Calu3 (cell line): ENCODE data around the gene ARHGEF3. TPM values are rescaled to one million over a fixed set of nuclear protein-coding genes. Genes with fewer than 3 reads are reported as not detected.
"Not testable (repeated sequence)": the region's sequence is repeated elsewhere in the genome, so short reads cannot be mapped to it uniquely, and the experiment has no call there.

Experiments
- BruUV-seq: library from RNA; stranded (reverse); fragments of 400-500 nt; replicated peaks from 2 replicates; lab custom pipeline; 2021; lab: Mats Ljungman, UMichigan
- CTCF ChIA-PET: fragments of 300-600 bp; sonication (Branson Sonifier 250); formaldehyde crosslinking; loops from one replicate; lab custom pipeline; 2022; ENCODE audit warnings: antibody characterized with exemption; lab: Charles Lee
- DNase-seq: peaks from one replicate; pipeline ENCODE4 v3.0.0; 2022
- H3K27ac Mint-ChIP-seq: one replicate; pipeline ENCODE4 v1.8.0; 2022; ENCODE audit warnings: mixed read lengths; ENCODE audit not compliant: unreplicated experiment
- H3K27me3 Mint-ChIP-seq: one replicate; pipeline ENCODE4 v1.8.0; 2022; ENCODE audit warnings: mixed read lengths; ENCODE audit not compliant: unreplicated experiment
- H3K36me3 Mint-ChIP-seq: one replicate; pipeline ENCODE4 v1.8.0; 2022; ENCODE audit warnings: mild to moderate bottlenecking, moderate library complexity, mixed read lengths; ENCODE audit not compliant: insufficient read depth, unreplicated experiment
- H3K4me1 Mint-ChIP-seq: one replicate; pipeline ENCODE4 v1.8.0; 2022; ENCODE audit warnings: mild to moderate bottlenecking, low read depth, mixed read lengths; ENCODE audit not compliant: unreplicated experiment
- H3K4me3 Mint-ChIP-seq: one replicate; pipeline ENCODE4 v1.8.0; 2022; ENCODE audit warnings: mild to moderate bottlenecking, low read depth, moderate library complexity, mixed read lengths; ENCODE audit not compliant: unreplicated experiment
- H3K9me3 Mint-ChIP-seq: one replicate; pipeline ENCODE4 v1.8.0; 2022; ENCODE audit warnings: low read depth, mixed read lengths; ENCODE audit not compliant: unreplicated experiment
- intact Hi-C: fragments of 100-400 bp; cut with micrococcal nuclease; formaldehyde crosslinking; loops from one replicate; pipeline ENCODE4 v1.10.0; 2022; ENCODE audit not compliant: unreplicated experiment
- total RNA-seq: library from RNA; stranded (reverse); gene quantifications from 2 replicates; pipeline ENCODE4 v1.2.3, GENCODE V29; 2022
- TF ChIP-seq, protein P1 (sequence below): fragments of 200-600 bp; IDR thresholded peaks from one replicate; pipeline ENCODE4 v1.8.0; 2022; ENCODE audit warnings: antibody characterized with exemption; ENCODE audit not compliant: unreplicated experiment

ARHGEF3 gene
- total RNA-seq, 1 experiment from 2014 or later = 21.8 TPM

DNA sequence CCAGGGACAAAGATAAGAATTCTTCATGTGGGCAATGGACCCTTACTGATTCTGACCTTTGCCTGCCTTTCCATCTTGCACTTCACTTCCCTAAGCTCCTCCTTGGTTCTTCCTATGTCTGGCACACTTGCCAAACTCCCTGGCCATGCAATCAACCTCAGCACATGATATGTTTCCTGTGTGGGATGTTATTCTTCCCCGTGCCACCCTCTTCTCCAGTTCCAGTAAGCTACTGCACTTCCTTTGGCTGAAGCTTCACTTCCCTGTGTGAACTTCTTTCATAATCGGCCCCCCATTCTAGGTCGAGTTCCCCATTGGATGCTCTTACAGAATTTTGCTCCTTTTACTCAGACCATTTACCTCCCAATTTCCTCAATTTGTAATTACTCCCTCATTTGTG, 108.0 kb downstream of the ARHGEF3 start:
- Mint-ChIP-seq H3K27me3 (no peaks in the 10 kb centered on the region), H3K27ac (no peak overlapping the region), H3K4me3 (no peak overlapping the region), H3K36me3 (no peaks in the 10 kb centered on the region), H3K4me1 (no peaks in the 10 kb centered on the region), H3K9me3 (no peaks in the 10 kb centered on the region)
- TF ChIP-seq, protein P1, sequence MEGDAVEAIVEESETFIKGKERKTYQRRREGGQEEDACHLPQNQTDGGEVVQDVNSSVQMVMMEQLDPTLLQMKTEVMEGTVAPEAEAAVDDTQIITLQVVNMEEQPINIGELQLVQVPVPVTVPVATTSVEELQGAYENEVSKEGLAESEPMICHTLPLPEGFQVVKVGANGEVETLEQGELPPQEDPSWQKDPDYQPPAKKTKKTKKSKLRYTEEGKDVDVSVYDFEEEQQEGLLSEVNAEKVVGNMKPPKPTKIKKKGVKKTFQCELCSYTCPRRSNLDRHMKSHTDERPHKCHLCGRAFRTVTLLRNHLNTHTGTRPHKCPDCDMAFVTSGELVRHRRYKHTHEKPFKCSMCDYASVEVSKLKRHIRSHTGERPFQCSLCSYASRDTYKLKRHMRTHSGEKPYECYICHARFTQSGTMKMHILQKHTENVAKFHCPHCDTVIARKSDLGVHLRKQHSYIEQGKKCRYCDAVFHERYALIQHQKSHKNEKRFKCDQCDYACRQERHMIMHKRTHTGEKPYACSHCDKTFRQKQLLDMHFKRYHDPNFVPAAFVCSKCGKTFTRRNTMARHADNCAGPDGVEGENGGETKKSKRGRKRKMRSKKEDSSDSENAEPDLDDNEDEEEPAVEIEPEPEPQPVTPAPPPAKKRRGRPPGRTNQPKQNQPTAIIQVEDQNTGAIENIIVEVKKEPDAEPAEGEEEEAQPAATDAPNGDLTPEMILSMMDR = no peak
- CTCF ChIA-PET = no interaction called here
- no peak for DNase-seq
- intact Hi-C loops = no loop called here
- BruUV-seq = no TSS peak

GRCh38 chr3:56692520-56693433, 109.0 kb downstream of the ARHGEF3 start:
- H3K36me3 Mint-ChIP-seq, intact Hi-C loops, H3K4me3 Mint-ChIP-seq, H3K9me3 Mint-ChIP-seq, CTCF ChIA-PET, H3K27me3 Mint-ChIP-seq, BruUV-seq, H3K4me1 Mint-ChIP-seq, DNase-seq, H3K27ac Mint-ChIP-seq: not testable (repeated sequence)

DNA sequence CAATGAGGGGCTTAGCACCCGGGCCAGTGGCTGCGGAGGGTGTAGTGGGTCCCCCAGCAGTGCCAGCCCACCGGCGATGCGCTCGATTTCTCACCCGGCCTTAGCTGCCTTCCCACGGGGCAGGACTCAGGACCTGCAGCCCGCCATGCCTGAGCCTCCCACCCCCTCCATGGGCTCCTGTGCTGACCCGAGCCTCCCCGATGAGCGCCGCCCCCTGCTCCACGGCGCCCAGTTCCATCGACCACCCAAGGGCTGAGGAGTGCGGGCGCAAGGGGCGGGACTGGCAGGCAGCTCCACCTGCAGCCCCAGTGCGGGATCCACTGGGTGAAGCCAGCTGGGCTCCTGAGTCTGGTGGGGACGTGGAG, 109.8 kb downstream of the ARHGEF3 start:
- DNase-seq, H3K36me3 Mint-ChIP-seq, CTCF ChIA-PET, H3K27me3 Mint-ChIP-seq, H3K27ac Mint-ChIP-seq, BruUV-seq, intact Hi-C loops, H3K9me3 Mint-ChIP-seq, H3K4me1 Mint-ChIP-seq: not testable (repeated sequence)
- H3K4me3 Mint-ChIP-seq = peak overlapping the region; percentile 21

DNA sequence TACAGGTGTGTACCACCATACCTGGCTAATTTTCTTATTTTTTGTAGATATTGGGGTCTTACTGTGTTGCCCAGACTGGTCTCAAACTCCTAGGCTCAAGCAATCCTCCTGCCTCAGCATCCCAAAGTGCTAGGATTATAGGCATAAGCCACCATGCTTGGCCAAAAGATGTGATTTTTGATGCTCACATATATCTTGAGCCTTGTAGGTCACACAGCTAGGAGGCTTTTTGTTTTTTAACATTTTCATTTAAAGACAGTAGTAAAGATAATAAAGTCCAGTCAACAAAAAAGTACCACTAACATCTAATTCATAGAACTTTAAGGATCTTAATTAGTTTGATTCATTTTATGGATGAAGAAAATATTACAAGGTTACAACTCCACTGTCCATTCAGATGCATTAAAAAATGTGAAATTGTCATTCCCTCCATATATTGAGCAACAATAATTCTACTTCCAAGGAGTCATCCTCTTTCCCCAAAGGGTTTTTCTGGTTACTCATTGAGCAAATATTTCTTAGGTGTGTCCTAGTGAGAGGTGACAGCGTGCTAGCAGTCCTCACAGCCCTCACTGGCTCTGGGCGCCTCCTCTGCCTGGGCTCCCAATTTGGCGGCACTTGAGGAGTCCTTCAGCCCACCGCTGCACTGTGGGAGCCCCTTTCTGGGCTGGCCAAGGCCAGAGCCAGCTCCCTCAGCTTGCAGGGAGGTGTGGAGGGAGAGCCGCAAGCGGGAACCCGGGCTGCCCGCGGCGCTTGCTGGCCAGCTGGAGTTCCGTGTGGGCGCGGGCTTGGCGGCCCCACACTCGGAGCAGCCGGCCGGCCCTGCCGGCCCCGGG, 110.4 kb downstream of the ARHGEF3 start:
- BruUV-seq = no TSS peak
- Mint-ChIP-seq H3K4me1 (no peaks in the 10 kb centered on the region), H3K36me3 (no peaks in the 10 kb centered on the region), H3K4me3 (peak overlapping the region; percentile 21), H3K27me3 (no peaks in the 10 kb centered on the region), H3K9me3 (no peaks in the 10 kb centered on the region), H3K27ac (no peak overlapping the region)
- TF ChIP-seq, protein P1 = no peak
- intact Hi-C loops = no loop called here
- CTCF ChIA-PET = interaction anchor here (0.7 kb wide), 1 partner anchor 133 kb away, joined by 5 read pairs; no protein-coding TSS in a partner anchor
- peak; percentile 36 for DNase-seq

DNA sequence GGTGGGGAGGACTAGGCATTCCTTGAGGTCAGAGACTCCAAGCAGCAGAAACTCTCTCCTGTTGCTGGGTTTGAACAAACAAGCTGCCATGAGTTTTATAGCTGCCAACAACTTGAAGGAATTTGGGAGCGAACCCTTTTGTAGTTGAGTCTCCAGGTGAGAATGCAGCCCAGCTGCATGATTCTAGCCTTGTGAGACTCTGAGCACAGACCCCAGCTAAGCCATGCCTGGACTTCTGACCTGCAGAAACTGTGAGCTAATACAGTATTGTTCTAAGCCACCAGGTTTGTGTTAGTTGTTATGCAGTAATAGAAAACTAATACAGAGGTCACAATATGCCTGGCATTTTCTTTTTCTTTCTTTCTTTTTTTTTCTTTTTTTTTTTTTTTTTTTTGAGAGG, 112.4 kb downstream of the ARHGEF3 start:
- Mint-ChIP-seq H3K36me3 (no peaks in the 10 kb centered on the region), H3K4me1 (no peaks in the 10 kb centered on the region), H3K27ac (no peak overlapping the region), H3K9me3 (no peaks in the 10 kb centered on the region), H3K4me3 (no peak overlapping the region), H3K27me3 (no peaks in the 10 kb centered on the region)
- DNase-seq = no peak
- TF ChIP-seq, protein P1 = no peak
- no TSS peak for BruUV-seq
- CTCF ChIA-PET = interaction anchor here (0.7 kb wide), 2 partner anchors 10 to 207 kb away, joined by 3 to 4 read pairs; no protein-coding TSS in a partner anchor
- intact Hi-C loops = no loop called here
